ENCODE results near the gene APOBEC3B. TPM values are rescaled to one million over a fixed set of nuclear protein-coding genes. Genes with fewer than 3 reads are reported as not detected.
A peak's percentile ranks its signal among the peaks of the same experiment; 100 is the strongest.
"Not testable (repeated sequence)": the region's sequence is repeated elsewhere in the genome, so short reads cannot be mapped to it uniquely, and the experiment has no call there.

The APOBEC3B gene
- polyA plus RNA-seq, 1 donor from 2014 or later: 7.0 TPM

DNA sequence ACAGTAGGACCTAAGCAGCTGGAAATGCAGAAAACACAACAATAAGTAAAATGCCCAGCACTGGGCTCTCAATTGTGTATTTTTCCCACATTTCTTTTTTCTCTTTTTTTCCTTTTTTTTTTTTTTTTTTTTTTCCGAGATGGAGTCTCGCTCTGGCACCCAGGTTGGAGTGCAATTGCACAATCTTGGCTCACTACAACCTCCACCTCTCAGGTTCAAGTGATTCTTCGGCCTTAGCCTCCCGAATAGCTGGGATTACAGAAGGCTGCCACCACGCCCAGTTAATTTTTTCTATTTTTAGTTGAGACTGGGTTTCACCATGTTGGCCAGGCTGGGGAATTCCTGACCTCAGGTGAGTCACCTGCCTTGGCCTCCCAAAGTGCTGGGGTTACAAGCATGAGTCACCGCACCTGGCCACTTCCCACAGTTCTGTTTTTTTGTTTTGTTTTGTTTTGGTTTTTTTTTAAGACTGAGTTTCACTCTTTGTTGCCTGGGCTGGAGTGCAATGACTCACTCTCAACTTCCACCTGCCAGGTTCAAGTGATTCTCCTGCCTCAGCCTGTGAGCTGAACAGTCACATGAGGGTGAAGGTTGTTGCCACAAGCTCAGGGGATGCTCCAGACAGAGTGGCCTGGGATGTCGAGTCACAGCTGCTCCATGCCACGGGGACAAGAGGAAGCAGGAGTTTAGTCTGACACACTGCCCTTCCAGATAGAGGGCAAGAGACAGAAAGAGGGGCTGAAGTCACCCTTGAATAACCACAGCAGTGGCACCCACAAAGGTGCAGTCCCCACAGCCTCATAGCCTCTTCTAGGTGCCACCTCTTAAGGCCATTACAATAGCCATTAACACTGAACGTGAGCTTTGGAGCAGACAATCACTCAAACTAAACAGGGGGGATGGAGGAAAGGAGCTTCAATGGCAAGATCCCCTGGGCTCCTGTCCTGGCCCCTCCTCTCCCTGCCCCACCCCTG, 2.9 kb downstream of the APOBEC3B start:
- Mint-ChIP-seq H3K27ac (peak overlapping the region; percentile 95 to 97 (median 96)), H3K4me1 (peaks cover 17 to 47% (median 38%) of the 10 kb centered on the region in 3 donors), H3K4me3 (peak overlapping the region; percentile 71 to 86 (median 72))
- H3K9me3 Mint-ChIP-seq, H3K27me3 Mint-ChIP-seq, H3K36me3 Mint-ChIP-seq: not testable (repeated sequence)

- peaks cover 14 to 43% (median 34%) of the 10 kb centered on the region in 3 donors for H3K4me1 Mint-ChIP-seq
- H3K27me3 Mint-ChIP-seq: peaks cover 2% of the 10 kb centered on the region
- peak overlapping the region in 1 of 4 donors; percentile 85 for H3K4me3 Mint-ChIP-seq
- peaks cover 0 to 1% (median 0%) of the 10 kb centered on the region in 3 donors for H3K9me3 Mint-ChIP-seq
- peaks cover 4% of the 10 kb centered on the region for H3K36me3 Mint-ChIP-seq
- peak overlapping the region in 1 of 3 donors; percentile 97 for H3K27ac Mint-ChIP-seq
These were observed 4.5 kb downstream of the APOBEC3B start for GRCh38 chr22:38986629-38987028.

GRCh38 chr22:38987171-38987895, 5.2 kb downstream of the APOBEC3B start:
- Mint-ChIP-seq H3K27ac (peak overlapping the region in 2 of 3 donors; percentile 71 to 88), H3K4me1 (peaks cover 14 to 37% (median 27%) of the 10 kb centered on the region in 3 donors), H3K36me3 (peaks cover 4% of the 10 kb centered on the region), H3K9me3 (peaks cover 0 to 1% (median 0%) of the 10 kb centered on the region in 3 donors), H3K27me3 (peaks cover 2% of the 10 kb centered on the region), H3K4me3 (peak overlapping the region in 2 of 4 donors; percentile 33 to 55)

GRCh38 chr22:38989466-38989865, 7.3 kb downstream of the APOBEC3B start:
- Mint-ChIP-seq H3K4me3 (peak overlapping the region in 1 of 4 donors; percentile 76), H3K36me3 (peaks cover 4% of the 10 kb centered on the region), H3K9me3 (no peaks in the 10 kb centered on the region), H3K4me1 (peaks cover 14 to 36% (median 20%) of the 10 kb centered on the region in 3 donors), H3K27me3 (peaks cover 5% of the 10 kb centered on the region), H3K27ac (peak overlapping the region; percentile 52 to 80 (median 74))

- H3K4me1 Mint-ChIP-seq: peaks cover 11 to 27% (median 12%) of the 10 kb centered on the region in 3 donors
- not testable (repeated sequence) for H3K36me3 Mint-ChIP-seq, H3K9me3 Mint-ChIP-seq, H3K27ac Mint-ChIP-seq, H3K4me3 Mint-ChIP-seq, H3K27me3 Mint-ChIP-seq
These were observed 10.8 kb downstream of the APOBEC3B start for GRCh38 chr22:38992871-38993371.

GRCh38 chr22:38996105-38996504, 14.0 kb downstream of the APOBEC3B start:
- H3K27ac Mint-ChIP-seq: no peak overlapping the region
- H3K4me1 Mint-ChIP-seq: peaks cover 0 to 15% (median 6%) of the 10 kb centered on the region in 3 donors
- peaks cover 14% of the 10 kb centered on the region for H3K27me3 Mint-ChIP-seq
- H3K4me3 Mint-ChIP-seq: no peak overlapping the region
- H3K9me3 Mint-ChIP-seq: peaks cover 0 to 5% (median 4%) of the 10 kb centered on the region in 3 donors
- H3K36me3 Mint-ChIP-seq: peaks cover 3% of the 10 kb centered on the region

GRCh38 chr22:38997518-38997917, 15.4 kb downstream of the APOBEC3B start:
- H3K36me3 Mint-ChIP-seq: peaks cover 3% of the 10 kb centered on the region
- peaks cover 14% of the 10 kb centered on the region for H3K27me3 Mint-ChIP-seq
- no peak overlapping the region for H3K4me3 Mint-ChIP-seq
- peaks cover 0 to 15% (median 6%) of the 10 kb centered on the region in 3 donors for H3K4me1 Mint-ChIP-seq
- H3K27ac Mint-ChIP-seq: no peak overlapping the region
- H3K9me3 Mint-ChIP-seq: peaks cover 0 to 5% (median 4%) of the 10 kb centered on the region in 3 donors

- peaks cover 2% of the 10 kb centered on the region for H3K27me3 Mint-ChIP-seq
- H3K4me3 Mint-ChIP-seq: peak overlapping the region in 1 of 4 donors; percentile 90
These were observed 21.1 kb downstream of the APOBEC3B start for GRCh38 chr22:39003165-39003638.

DNA sequence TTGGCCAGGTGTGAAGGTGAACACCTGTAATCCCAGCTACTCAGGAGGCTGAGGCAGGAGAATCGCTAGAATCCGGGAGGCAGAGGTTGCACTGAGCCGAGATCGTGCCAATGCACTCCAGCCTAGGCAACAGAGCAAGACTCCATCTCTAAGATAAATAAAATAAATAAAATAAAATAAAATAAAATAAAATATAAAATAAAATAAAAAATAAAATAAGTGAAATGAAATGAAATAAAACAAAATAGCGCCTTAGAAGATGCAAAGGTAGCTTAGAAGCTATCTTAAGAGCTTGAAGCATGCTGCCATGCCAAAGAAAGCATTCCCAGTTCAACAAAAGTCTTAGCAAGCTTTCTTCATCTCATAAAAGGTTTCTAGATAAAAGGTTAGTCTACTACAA, 25.0 kb downstream of the APOBEC3B start:
- H3K27me3 Mint-ChIP-seq: no peaks in the 10 kb centered on the region
- H3K36me3 Mint-ChIP-seq: no peaks in the 10 kb centered on the region
- H3K9me3 Mint-ChIP-seq: no peaks in the 10 kb centered on the region
- peak overlapping the region in 1 of 4 donors; percentile 45 for H3K4me3 Mint-ChIP-seq
- peaks cover 9 to 22% (median 15%) of the 10 kb centered on the region in 3 donors for H3K4me1 Mint-ChIP-seq
- H3K27ac Mint-ChIP-seq: peak overlapping the region in 1 of 3 donors; percentile 59

More at GRCh38 chr22:39003165-39003638, 21.1 kb downstream of the APOBEC3B start:
- Mint-ChIP-seq H3K4me1 (peaks cover 9 to 19% (median 11%) of the 10 kb centered on the region in 3 donors), H3K27ac (peak overlapping the region; percentile 35 to 48 (median 39)), H3K36me3 (no peaks in the 10 kb centered on the region), H3K9me3 (peaks cover 0 to 2% (median under 1%) of the 10 kb centered on the region in 3 donors)

DNA sequence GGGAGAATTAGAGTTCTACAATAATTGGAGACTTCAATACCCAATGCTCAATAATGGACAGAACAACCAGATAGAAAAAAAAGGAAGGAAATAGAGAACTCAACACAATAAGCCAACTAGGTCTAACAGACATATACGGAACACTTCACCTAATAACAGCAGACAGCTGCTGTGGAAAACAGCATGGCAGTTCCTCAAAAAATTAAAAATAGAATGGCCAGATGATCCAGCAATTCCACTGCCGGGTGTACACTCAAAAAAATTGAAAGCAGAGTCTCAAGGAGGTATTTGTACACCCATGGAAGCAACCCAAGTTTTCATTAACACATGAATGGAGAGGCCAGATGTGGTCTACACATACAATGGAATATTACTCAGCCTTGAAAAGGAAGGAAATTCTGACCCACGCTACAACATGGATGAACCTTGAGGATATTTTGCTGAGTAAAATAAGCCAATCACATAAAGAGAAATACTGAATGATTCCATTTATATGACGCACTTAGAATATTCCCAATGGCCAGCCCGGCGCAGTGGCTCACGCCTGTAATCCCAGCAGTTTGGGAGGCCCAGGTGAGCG, 26.2 kb downstream of the APOBEC3B start:
- H3K36me3 Mint-ChIP-seq, H3K9me3 Mint-ChIP-seq, H3K27ac Mint-ChIP-seq, H3K27me3 Mint-ChIP-seq: not testable (repeated sequence)
- Mint-ChIP-seq H3K4me1 (peaks cover 4 to 19% (median 15%) of the 10 kb centered on the region in 3 donors), H3K4me3 (peak overlapping the region in 1 of 4 donors; percentile 45)

DNA sequence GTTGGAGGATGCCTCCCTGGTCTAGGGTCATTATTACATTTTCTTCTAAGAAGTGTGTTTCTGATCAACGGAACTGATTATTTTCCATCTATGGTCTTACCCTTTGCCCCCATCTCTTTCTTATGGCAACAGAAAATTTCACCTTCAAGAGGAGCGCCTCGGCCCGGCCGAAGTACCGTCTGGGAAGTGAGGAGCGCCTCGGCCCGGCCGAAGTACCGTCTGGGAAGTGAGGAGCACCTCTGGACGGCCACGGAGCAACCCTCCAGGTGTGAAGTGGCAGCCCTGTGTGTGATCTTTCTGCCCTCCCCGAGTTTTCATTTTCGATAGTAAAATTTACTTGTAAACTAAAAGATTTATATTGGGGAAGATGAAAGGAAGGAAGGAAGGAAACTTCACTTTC, 28.8 kb downstream of the APOBEC3B start:
- Mint-ChIP-seq H3K4me3 (peak overlapping the region in 1 of 4 donors; percentile 11), H3K27ac (peak overlapping the region in 2 of 3 donors; percentile 67 to 76), H3K4me1 (peaks cover 12 to 28% (median 17%) of the 10 kb centered on the region in 3 donors), H3K9me3 (no peaks in the 10 kb centered on the region), H3K36me3 (no peaks in the 10 kb centered on the region), H3K27me3 (no peaks in the 10 kb centered on the region)

GRCh38 chr22:39012533-39013511, 30.7 kb downstream of the APOBEC3B start:
- Mint-ChIP-seq H3K36me3 (peaks cover 3% of the 10 kb centered on the region), H3K4me3 (peak overlapping the region; percentile 49 to 87 (median 66)), H3K4me1 (peaks cover 16 to 25% (median 23%) of the 10 kb centered on the region in 3 donors), H3K27me3 (no peaks in the 10 kb centered on the region), H3K9me3 (no peaks in the 10 kb centered on the region), H3K27ac (peak overlapping the region; percentile 21 to 93 (median 31))

DNA sequence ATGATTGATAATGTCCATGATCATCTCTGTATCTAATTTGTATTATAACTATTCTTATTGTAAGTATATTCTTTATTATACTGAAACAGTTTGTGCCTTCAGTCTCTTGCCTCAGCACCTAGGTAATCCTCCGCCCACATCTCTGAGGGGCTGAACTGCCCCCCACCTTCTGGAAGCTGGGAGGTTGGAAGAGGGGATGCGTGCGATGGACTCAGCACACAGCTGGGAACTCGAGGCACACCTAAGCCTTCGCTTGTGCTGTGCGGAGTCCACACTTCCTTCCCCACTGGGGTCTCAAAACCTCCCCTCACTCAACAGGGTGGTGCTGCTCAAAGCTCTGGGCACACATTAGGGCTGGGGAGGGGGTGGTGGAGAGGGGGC, 31.4 kb downstream of the APOBEC3B start:
- not testable (repeated sequence) for H3K36me3 Mint-ChIP-seq, H3K27me3 Mint-ChIP-seq, H3K9me3 Mint-ChIP-seq
- Mint-ChIP-seq H3K27ac (peak overlapping the region; percentile 76 to 95 (median 84)), H3K4me1 (peaks cover 16 to 22% (median 18%) of the 10 kb centered on the region in 3 donors), H3K4me3 (peak overlapping the region; percentile 96 to 99 (median 98))

Measured in IgD-negative memory B cell (primary cell).